ENCODE data around the gene AGRN. TPM values are rescaled to one million over a fixed set of nuclear protein-coding genes. Genes with fewer than 3 reads are reported as not detected.
"Not testable (repeated sequence)": the region's sequence is repeated elsewhere in the genome, so short reads cannot be mapped to it uniquely, and the experiment has no call there.

The AGRN gene
- total RNA-seq, 1 donor from 2014 or later = 109 TPM

DNA sequence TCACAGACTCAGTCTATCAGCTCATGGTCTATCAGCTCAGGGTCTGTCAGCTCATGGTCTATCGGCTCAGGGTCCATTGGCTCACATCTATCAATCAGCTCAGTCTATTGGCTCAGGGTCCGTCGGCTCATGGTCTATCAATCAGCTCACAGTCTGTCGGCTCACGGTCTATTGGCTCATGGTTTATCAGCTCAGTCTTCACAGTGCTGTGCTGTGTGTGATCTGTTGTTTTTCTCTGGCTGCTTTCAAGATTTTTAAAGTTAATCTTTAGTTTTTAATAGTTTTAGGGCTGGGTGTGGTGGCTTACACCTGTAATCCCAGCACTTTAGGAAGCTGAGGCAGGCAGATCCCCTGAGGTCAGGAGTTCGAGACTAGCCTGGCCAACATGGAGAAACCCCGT is 81.6 kb downstream of the AGRN start:
- TF ChIP-seq, protein P1, sequence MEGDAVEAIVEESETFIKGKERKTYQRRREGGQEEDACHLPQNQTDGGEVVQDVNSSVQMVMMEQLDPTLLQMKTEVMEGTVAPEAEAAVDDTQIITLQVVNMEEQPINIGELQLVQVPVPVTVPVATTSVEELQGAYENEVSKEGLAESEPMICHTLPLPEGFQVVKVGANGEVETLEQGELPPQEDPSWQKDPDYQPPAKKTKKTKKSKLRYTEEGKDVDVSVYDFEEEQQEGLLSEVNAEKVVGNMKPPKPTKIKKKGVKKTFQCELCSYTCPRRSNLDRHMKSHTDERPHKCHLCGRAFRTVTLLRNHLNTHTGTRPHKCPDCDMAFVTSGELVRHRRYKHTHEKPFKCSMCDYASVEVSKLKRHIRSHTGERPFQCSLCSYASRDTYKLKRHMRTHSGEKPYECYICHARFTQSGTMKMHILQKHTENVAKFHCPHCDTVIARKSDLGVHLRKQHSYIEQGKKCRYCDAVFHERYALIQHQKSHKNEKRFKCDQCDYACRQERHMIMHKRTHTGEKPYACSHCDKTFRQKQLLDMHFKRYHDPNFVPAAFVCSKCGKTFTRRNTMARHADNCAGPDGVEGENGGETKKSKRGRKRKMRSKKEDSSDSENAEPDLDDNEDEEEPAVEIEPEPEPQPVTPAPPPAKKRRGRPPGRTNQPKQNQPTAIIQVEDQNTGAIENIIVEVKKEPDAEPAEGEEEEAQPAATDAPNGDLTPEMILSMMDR (IDR thresholded peaks at IDR 0.05) = no peak
- Histone ChIP-seq H3K27ac (no peak overlapping the region), H3K4me1 (no peaks in the 10 kb centered on the region), H3K9me3 (no peaks in the 10 kb centered on the region), H3K27me3 (no peaks in the 10 kb centered on the region), H3K36me3 (no peaks in the 10 kb centered on the region), H3K4me3 (no peak overlapping the region)
- intact Hi-C loops (cut with DNase I) = no loop called here
- DNase-seq (ENCODE audit: low spot score in 2 of 2) = peak in 1 of 2 donors; percentile 11

GRCh38 chr1:1104152-1104551 is 84.2 kb downstream of the AGRN start:
- H3K36me3 ChIP-seq; H3K9me3 ChIP-seq; H3K4me3 ChIP-seq; DNase-seq (ENCODE audit: low spot score in 2 of 2); H3K27ac ChIP-seq; intact Hi-C loops (cut with DNase I); H3K4me1 ChIP-seq; H3K27me3 ChIP-seq: not testable (repeated sequence)

Other genes starting within 250 kb of the AGRN start
- 9.7 TPM for gene SAMD11, start 96.2 kb upstream of the AGRN start, total RNA-seq
- 33.2 TPM for gene NOC2L, start 60.9 kb upstream of the AGRN start, total RNA-seq
- gene KLHL17, start 59.5 kb upstream of the AGRN start, total RNA-seq = 16.6 TPM
- not detected for gene PLEKHN1, start 53.6 kb upstream of the AGRN start, total RNA-seq
- not detected for gene PERM1, start 38.0 kb upstream of the AGRN start, total RNA-seq
- gene HES4, start 20.0 kb upstream of the AGRN start, total RNA-seq = 285 TPM
- gene ISG15, start 6.6 kb upstream of the AGRN start, total RNA-seq = 125 TPM
- not detected for gene RNF223, start 54.2 kb downstream of the AGRN start, total RNA-seq
- gene C1orf159, start 96.0 kb downstream of the AGRN start, total RNA-seq = 23.7 TPM
- gene TTLL10, start 153.8 kb downstream of the AGRN start, total RNA-seq = not detected
- not detected for gene TNFRSF18, start 186.5 kb downstream of the AGRN start, total RNA-seq
- 4.8 TPM for gene TNFRSF4, start 194.0 kb downstream of the AGRN start, total RNA-seq
- 223 TPM for gene SDF4, start 211.9 kb downstream of the AGRN start, total RNA-seq
- gene B3GALT6, start 212.1 kb downstream of the AGRN start, total RNA-seq = 94.9 TPM
- not detected for gene C1QTNF12, start 226.6 kb downstream of the AGRN start, total RNA-seq

Measured in ascending aorta (tissue), 2 donors.